GM12891 (cell line): Measurements from ENCODE around the gene PHACTR3.

Experiments
- DNase-seq: peaks from one replicate; pipeline ENCODE4 v3.0.0; 2011; ENCODE audit warnings: low spot score; ENCODE audit not compliant: insufficient read length
- FAIRE-seq: peaks from 2 replicates; lab custom pipeline; 2011; peaks lifted over from hg19 to GRCh38; lab: Jason Lieb, UNC
- PAX5 ChIP-seq: IDR thresholded peaks from 2 replicates; pipeline ENCODE4 v1.6.1; 2011; ENCODE audit warnings: low read length, moderate library complexity, mild to moderate bottlenecking; ENCODE audit not compliant: insufficient read depth, severe bottlenecking
- POLR2A ChIP-seq: IDR thresholded peaks from 2 replicates; pipeline ENCODE4 v1.6.1; 2011; ENCODE audit warnings: low read depth, low read length, control low read depth
- POLR2AphosphoS5 ChIP-seq: IDR thresholded peaks from 2 replicates; pipeline ENCODE4 v1.6.1; 2011; ENCODE audit warnings: low read depth, low read length, control low read depth
- POU2F2 ChIP-seq: IDR thresholded peaks from 2 replicates; pipeline ENCODE4 v1.6.1; 2011; ENCODE audit warnings: low read depth, mild to moderate bottlenecking, control low read depth, low read length, moderate library complexity
- SPI1 ChIP-seq: IDR thresholded peaks from 2 replicates; pipeline ENCODE4 v1.6.1; 2011; ENCODE audit warnings: low read depth, low read length, control low read depth
- TAF1 ChIP-seq: IDR thresholded peaks from 2 replicates; pipeline ENCODE4 v1.6.1; 2011; ENCODE audit warnings: low read depth, low read length, control low read depth

The PHACTR3 gene

GRCh38 chr20:59813948-59814839 is 209.9 kb downstream of the PHACTR3 start:
- FAIRE-seq, result no peak
- no peak for TF ChIP-seq POLR2A
- no peak for TF ChIP-seq TAF1
- TF ChIP-seq POU2F2, result no peak
- no peak for TF ChIP-seq PAX5
- no peak for TF ChIP-seq SPI1
- no peak for TF ChIP-seq POLR2AphosphoS5

GRCh38 chr20:59814840-59815340 is 210.6 kb downstream of the PHACTR3 start:
- no peak for FAIRE-seq
- no peak for TF ChIP-seq TAF1
- TF ChIP-seq PAX5, result no peak
- TF ChIP-seq SPI1, result no peak
- TF ChIP-seq POU2F2, result no peak
- no peak for TF ChIP-seq POLR2A
- no peak for TF ChIP-seq POLR2AphosphoS5
- no peak for DNase-seq

More at GRCh38 chr20:59813948-59814839, 209.9 kb downstream of the PHACTR3 start:
- DNase-seq, result no peak

GRCh38 chr20:59816146-59816738 is 211.9 kb downstream of the PHACTR3 start:
- FAIRE-seq, result no peak
- DNase-seq, result no peak
- TF ChIP-seq POU2F2 (no peak), TAF1 (no peak)

GRCh38 chr20:59817406-59817805 is 213.1 kb downstream of the PHACTR3 start:
- DNase-seq, result no peak
- TF ChIP-seq POU2F2 (no peak), POLR2AphosphoS5 (no peak), PAX5 (no peak), POLR2A (no peak), TAF1 (no peak), SPI1 (no peak)
- FAIRE-seq, result no peak

GRCh38 chr20:59817846-59818615 is 213.7 kb downstream of the PHACTR3 start:
- no peak for FAIRE-seq
- no peak for DNase-seq

GRCh38 chr20:59818911-59819310 is 214.6 kb downstream of the PHACTR3 start:
- DNase-seq (no peak), FAIRE-seq (no peak)
- TF ChIP-seq POU2F2 (no peak), TAF1 (no peak), SPI1 (no peak), PAX5 (no peak), POLR2A (no peak), POLR2AphosphoS5 (no peak)

More at GRCh38 chr20:59817846-59818615, 213.7 kb downstream of the PHACTR3 start:
- TF ChIP-seq POU2F2, result no peak
- TF ChIP-seq POLR2A, result no peak
- no peak for TF ChIP-seq SPI1
- TF ChIP-seq PAX5, result no peak
- TF ChIP-seq TAF1, result no peak
- no peak for TF ChIP-seq POLR2AphosphoS5

GRCh38 chr20:59819496-59820203 is 215.3 kb downstream of the PHACTR3 start:
- no peak for DNase-seq
- FAIRE-seq, result no peak
- TF ChIP-seq PAX5 (no peak), TAF1 (no peak), POLR2A (no peak), POU2F2 (no peak), POLR2AphosphoS5 (no peak), SPI1 (no peak)

GRCh38 chr20:59820204-59821041 is 216.1 kb downstream of the PHACTR3 start:
- no peak for DNase-seq
- TF ChIP-seq POLR2AphosphoS5 (no peak), POLR2A (no peak), TAF1 (no peak), SPI1 (no peak), PAX5 (no peak), POU2F2 (no peak)
- FAIRE-seq, result no peak
